ENCODE data around the gene G6PC2.

The G6PC2 gene

GRCh38 chr2:168912466-168912865 is 11.4 kb downstream of the G6PC2 start:
- Histone ChIP-seq H3K36me3 (ENCODE audit: control insufficient read depth in 2 of 2, insufficient read depth in 1 of 2, low read length in 2 of 2) (no peaks in the 10 kb centered on the region), H3K4me1 (ENCODE audit: control insufficient read depth, insufficient read depth, low read length) (no peaks in the 10 kb centered on the region), H3K4me3 (ENCODE audit: low read depth, low read length) (no peak overlapping the region), H3K27ac (ENCODE audit: extremely low read depth, low read depth, low read length) (no peak overlapping the region), H3K9me3 (ENCODE audit: control insufficient read depth, insufficient read depth, low read depth, low read length) (no peaks in the 10 kb centered on the region)
- POLR2A ChIA-PET: no interaction called here
- CTCF ChIA-PET: interaction anchor here (0.6 to 0.7 kb wide), 2 partner anchors 460 to 648 kb away, joined by 3 read pairs; no protein-coding TSS in a partner anchor
- TF ChIP-seq YY1 (tag by site-specific recombination; IDR thresholded peaks at IDR 0.05): no peak
- TF ChIP-seq PRDM1 (tag by site-specific recombination; IDR thresholded peaks at IDR 0.05): no peak
- no peak for TF ChIP-seq ZNF416 (tag by site-specific recombination; IDR thresholded peaks at IDR 0.05)
- no peak for TF ChIP-seq ZFP37 (tag by site-specific recombination; IDR thresholded peaks at IDR 0.05)
- no peak for TF ChIP-seq ZBTB8A (tag by site-specific recombination; IDR thresholded peaks at IDR 0.05)
- TF ChIP-seq ZNF223 (tag by site-specific recombination; IDR thresholded peaks at IDR 0.05): no peak
- TF ChIP-seq ZNF324 (tag by site-specific recombination; IDR thresholded peaks at IDR 0.05): no peak
- no peak for TF ChIP-seq KLF1 (tag by site-specific recombination; IDR thresholded peaks at IDR 0.05)
- TF ChIP-seq ZNF449 (tag by site-specific recombination; IDR thresholded peaks at IDR 0.05): no peak
- no peak for TF ChIP-seq ZNF214 (tag by site-specific recombination; IDR thresholded peaks at IDR 0.05; ENCODE audit: borderline replicate concordance)
- TF ChIP-seq ZNF10 (tag by site-specific recombination; IDR thresholded peaks at IDR 0.05): no peak
- TF ChIP-seq KLF10 (tag by site-specific recombination; IDR thresholded peaks at IDR 0.05): no peak

GRCh38 chr2:168912901-168913369 is 11.8 kb downstream of the G6PC2 start:
- Histone ChIP-seq H3K4me3 (ENCODE audit: low read depth, low read length) (no peak overlapping the region), H3K27ac (ENCODE audit: extremely low read depth, low read depth, low read length) (no peak overlapping the region), H3K36me3 (ENCODE audit: control insufficient read depth in 2 of 2, insufficient read depth in 1 of 2, low read length in 2 of 2) (no peaks in the 10 kb centered on the region), H3K4me1 (ENCODE audit: control insufficient read depth, insufficient read depth, low read length) (no peaks in the 10 kb centered on the region), H3K9me3 (ENCODE audit: control insufficient read depth, insufficient read depth, low read depth, low read length) (no peaks in the 10 kb centered on the region)
- TF ChIP-seq ZNF155 (tag by site-specific recombination; IDR thresholded peaks at IDR 0.05) (no peak), ZBTB48 (tag by site-specific recombination; IDR thresholded peaks at IDR 0.05) (no peak), ZNF530 (tag by site-specific recombination; IDR thresholded peaks at IDR 0.05; ENCODE audit: low read depth) (no peak)
- CTCF ChIA-PET: interaction anchor here (0.6 to 0.7 kb wide), 3 partner anchors 461 to 648 kb away, joined by 3 read pairs; no protein-coding TSS in a partner anchor
- POLR2A ChIA-PET: no interaction called here

DNA sequence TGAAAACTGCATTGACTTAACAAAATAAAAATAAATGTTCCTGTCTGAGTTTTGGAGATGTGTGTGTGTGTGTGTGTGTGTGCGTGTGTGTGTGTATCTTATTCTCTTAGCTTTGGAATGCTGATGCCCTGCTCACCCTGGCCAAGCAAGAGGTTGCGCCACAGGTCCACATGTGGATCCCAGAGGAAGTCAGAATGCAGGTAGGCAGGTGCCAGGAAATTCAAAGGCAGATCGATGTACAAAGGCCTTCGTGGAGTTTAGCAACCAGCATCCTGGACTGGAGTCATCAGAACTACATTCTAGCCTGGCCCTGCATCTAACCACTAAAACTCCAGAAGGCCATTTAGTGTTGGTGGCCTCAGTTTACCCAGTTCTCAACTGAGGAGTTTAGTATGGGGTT is 12.4 kb downstream of the G6PC2 start:
- POLR2A ChIA-PET: no interaction called here
- CTCF ChIA-PET: interaction anchor here (0.6 kb wide), 1 partner anchor 460 kb away, joined by 3 read pairs; no protein-coding TSS in a partner anchor
- Histone ChIP-seq H3K4me1 (ENCODE audit: control insufficient read depth, insufficient read depth, low read length) (no peaks in the 10 kb centered on the region), H3K27ac (ENCODE audit: extremely low read depth, low read depth, low read length) (no peak overlapping the region), H3K9me3 (ENCODE audit: control insufficient read depth, insufficient read depth, low read depth, low read length) (no peaks in the 10 kb centered on the region), H3K36me3 (ENCODE audit: control insufficient read depth in 2 of 2, insufficient read depth in 1 of 2, low read length in 2 of 2) (no peaks in the 10 kb centered on the region), H3K4me3 (ENCODE audit: low read depth, low read length) (no peak overlapping the region)
- TF ChIP-seq ZNF184 (tag by site-specific recombination; IDR thresholded peaks at IDR 0.05) (no peak), ZNF658 (tag by site-specific recombination; IDR thresholded peaks at IDR 0.05) (no peak), KLF10 (tag by site-specific recombination; IDR thresholded peaks at IDR 0.05) (no peak), ZNF169 (tag by site-specific recombination; IDR thresholded peaks at IDR 0.05) (no peak), ZNF24 (tag by site-specific recombination; IDR thresholded peaks at IDR 0.05) (no peak), ZNF423 (tag by site-specific recombination; IDR thresholded peaks at IDR 0.05) (no peak), ZSCAN23 (tag by site-specific recombination; IDR thresholded peaks at IDR 0.05) (no peak), ZNF785 (tag by site-specific recombination; IDR thresholded peaks at IDR 0.05) (no peak), ZNF843 (tag by site-specific recombination; IDR thresholded peaks at IDR 0.05) (no peak), WT1 (tag by site-specific recombination; IDR thresholded peaks at IDR 0.05) (no peak), ZBTB48 (tag by site-specific recombination; IDR thresholded peaks at IDR 0.05) (no peak), YY1 (tag by site-specific recombination; IDR thresholded peaks at IDR 0.05) (no peak), ZSCAN30 (tag by site-specific recombination; IDR thresholded peaks at IDR 0.05) (no peak), ZNF157 (tag by site-specific recombination; IDR thresholded peaks at IDR 0.05) (no peak), GLI4 (tag by site-specific recombination; IDR thresholded peaks at IDR 0.05) (no peak), ZFP3 (tag by site-specific recombination; IDR thresholded peaks at IDR 0.05; ENCODE audit: low read depth) (no peak), ZNF121 (tag by site-specific recombination; IDR thresholded peaks at IDR 0.05) (no peak)
- TF ChIP-seq, protein P1, sequence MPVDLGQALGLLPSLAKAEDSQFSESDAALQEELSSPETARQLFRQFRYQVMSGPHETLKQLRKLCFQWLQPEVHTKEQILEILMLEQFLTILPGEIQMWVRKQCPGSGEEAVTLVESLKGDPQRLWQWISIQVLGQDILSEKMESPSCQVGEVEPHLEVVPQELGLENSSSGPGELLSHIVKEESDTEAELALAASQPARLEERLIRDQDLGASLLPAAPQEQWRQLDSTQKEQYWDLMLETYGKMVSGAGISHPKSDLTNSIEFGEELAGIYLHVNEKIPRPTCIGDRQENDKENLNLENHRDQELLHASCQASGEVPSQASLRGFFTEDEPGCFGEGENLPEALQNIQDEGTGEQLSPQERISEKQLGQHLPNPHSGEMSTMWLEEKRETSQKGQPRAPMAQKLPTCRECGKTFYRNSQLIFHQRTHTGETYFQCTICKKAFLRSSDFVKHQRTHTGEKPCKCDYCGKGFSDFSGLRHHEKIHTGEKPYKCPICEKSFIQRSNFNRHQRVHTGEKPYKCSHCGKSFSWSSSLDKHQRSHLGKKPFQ (tag by site-specific recombination; IDR thresholded peaks at IDR 0.05): no peak

All from HEK293 (cell line).